ENCODE data around the gene C16orf78.

C16orf78 gene

GRCh38 chr16:49400611-49401010 is 27.0 kb downstream of the C16orf78 start:
- Histone ChIP-seq H3K36me3 (ENCODE audit: insufficient read depth, low read length) (no peaks in the 10 kb centered on the region), H3K27me3 (ENCODE audit: control insufficient read depth, insufficient read depth, low read length) (no peaks in the 10 kb centered on the region), H3K9ac (ENCODE audit: low read depth, low read length) (no peak overlapping the region), H3K9me3 (replicated peaks; ENCODE audit: low read length) (no peaks in the 10 kb centered on the region), H3K4me2 (ENCODE audit: low read length) (no peak overlapping the region), H3K4me1 (ENCODE audit: control insufficient read depth, insufficient read depth, low read length) (no peaks in the 10 kb centered on the region), H3K4me3 (ENCODE audit: low read length) (no peak overlapping the region)

GRCh38 chr16:49405123-49405522 is 31.5 kb downstream of the C16orf78 start:
- Histone ChIP-seq H3K9me3 (replicated peaks; ENCODE audit: low read length) (no peaks in the 10 kb centered on the region), H3K9ac (ENCODE audit: low read depth, low read length) (no peak overlapping the region), H3K27me3 (ENCODE audit: control insufficient read depth, insufficient read depth, low read length) (no peaks in the 10 kb centered on the region), H3K4me2 (ENCODE audit: low read length) (no peak overlapping the region), H3K36me3 (ENCODE audit: insufficient read depth, low read length) (no peaks in the 10 kb centered on the region), H3K4me1 (ENCODE audit: control insufficient read depth, insufficient read depth, low read length) (no peaks in the 10 kb centered on the region), H3K4me3 (ENCODE audit: low read length) (no peak overlapping the region)

DNA sequence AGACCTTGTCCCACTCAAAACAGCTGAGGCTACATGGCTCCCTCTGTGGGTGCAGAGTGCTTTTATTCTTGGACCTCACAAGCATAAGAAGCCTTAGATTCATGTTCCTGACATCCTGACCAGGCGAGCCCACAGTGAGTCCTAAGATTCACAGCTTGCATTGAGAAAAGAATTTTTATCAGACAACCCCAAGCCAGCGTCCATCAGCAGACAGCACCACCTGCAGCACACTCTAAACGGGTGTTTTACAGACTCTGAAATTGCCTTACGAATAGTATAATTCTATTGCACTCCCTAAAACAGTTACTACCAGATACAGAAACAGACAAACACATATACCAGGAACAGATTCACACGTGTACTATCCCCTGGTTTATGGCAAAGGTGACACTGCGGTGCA is 31.9 kb downstream of the C16orf78 start:
- no peaks in the 10 kb centered on the region for H3K27me3 ChIP-seq (ENCODE audit: control insufficient read depth, insufficient read depth, low read length)
- no peaks in the 10 kb centered on the region for H3K9me3 ChIP-seq (replicated peaks; ENCODE audit: low read length)
- no peak overlapping the region for H3K4me3 ChIP-seq (ENCODE audit: low read length)
- H3K4me1 ChIP-seq (ENCODE audit: control insufficient read depth, insufficient read depth, low read length), result no peaks in the 10 kb centered on the region
- H3K9ac ChIP-seq (ENCODE audit: low read depth, low read length), result no peak overlapping the region
- H3K36me3 ChIP-seq (ENCODE audit: insufficient read depth, low read length), result no peaks in the 10 kb centered on the region
- H3K4me2 ChIP-seq (ENCODE audit: low read length), result no peak overlapping the region

GRCh38 chr16:49407873-49408550 is 34.4 kb downstream of the C16orf78 start:
- H3K36me3 ChIP-seq (ENCODE audit: insufficient read depth, low read length), result no peaks in the 10 kb centered on the region
- H3K4me2 ChIP-seq (ENCODE audit: low read length), result peak overlapping the region; percentile 21
- H3K4me3 ChIP-seq (ENCODE audit: low read length), result no peak overlapping the region
- H3K9me3 ChIP-seq (replicated peaks; ENCODE audit: low read length), result no peaks in the 10 kb centered on the region
- H3K9ac ChIP-seq (ENCODE audit: low read depth, low read length), result no peak overlapping the region
- H3K27me3 ChIP-seq (ENCODE audit: control insufficient read depth, insufficient read depth, low read length), result no peaks in the 10 kb centered on the region
- no peaks in the 10 kb centered on the region for H3K4me1 ChIP-seq (ENCODE audit: control insufficient read depth, insufficient read depth, low read length)

- Histone ChIP-seq H3K4me2 (ENCODE audit: low read length) (no peak overlapping the region), H3K36me3 (ENCODE audit: insufficient read depth, low read length) (no peaks in the 10 kb centered on the region), H3K9me3 (replicated peaks; ENCODE audit: low read length) (no peaks in the 10 kb centered on the region), H3K27me3 (ENCODE audit: control insufficient read depth, insufficient read depth, low read length) (no peaks in the 10 kb centered on the region), H3K9ac (ENCODE audit: low read depth, low read length) (no peak overlapping the region), H3K4me1 (ENCODE audit: control insufficient read depth, insufficient read depth, low read length) (no peaks in the 10 kb centered on the region), H3K4me3 (ENCODE audit: low read length) (no peak overlapping the region)
Measured at GRCh38 chr16:49409121-49409520, 35.5 kb downstream of the C16orf78 start.

GRCh38 chr16:49410226-49410625 is 36.6 kb downstream of the C16orf78 start:
- no peak overlapping the region for H3K9ac ChIP-seq (ENCODE audit: low read depth, low read length)
- no peaks in the 10 kb centered on the region for H3K36me3 ChIP-seq (ENCODE audit: insufficient read depth, low read length)
- H3K4me1 ChIP-seq (ENCODE audit: control insufficient read depth, insufficient read depth, low read length), result no peaks in the 10 kb centered on the region
- H3K9me3 ChIP-seq (replicated peaks; ENCODE audit: low read length), result no peaks in the 10 kb centered on the region
- no peak overlapping the region for H3K4me3 ChIP-seq (ENCODE audit: low read length)
- H3K4me2 ChIP-seq (ENCODE audit: low read length), result no peak overlapping the region
- H3K27me3 ChIP-seq (ENCODE audit: control insufficient read depth, insufficient read depth, low read length), result no peaks in the 10 kb centered on the region

DNA sequence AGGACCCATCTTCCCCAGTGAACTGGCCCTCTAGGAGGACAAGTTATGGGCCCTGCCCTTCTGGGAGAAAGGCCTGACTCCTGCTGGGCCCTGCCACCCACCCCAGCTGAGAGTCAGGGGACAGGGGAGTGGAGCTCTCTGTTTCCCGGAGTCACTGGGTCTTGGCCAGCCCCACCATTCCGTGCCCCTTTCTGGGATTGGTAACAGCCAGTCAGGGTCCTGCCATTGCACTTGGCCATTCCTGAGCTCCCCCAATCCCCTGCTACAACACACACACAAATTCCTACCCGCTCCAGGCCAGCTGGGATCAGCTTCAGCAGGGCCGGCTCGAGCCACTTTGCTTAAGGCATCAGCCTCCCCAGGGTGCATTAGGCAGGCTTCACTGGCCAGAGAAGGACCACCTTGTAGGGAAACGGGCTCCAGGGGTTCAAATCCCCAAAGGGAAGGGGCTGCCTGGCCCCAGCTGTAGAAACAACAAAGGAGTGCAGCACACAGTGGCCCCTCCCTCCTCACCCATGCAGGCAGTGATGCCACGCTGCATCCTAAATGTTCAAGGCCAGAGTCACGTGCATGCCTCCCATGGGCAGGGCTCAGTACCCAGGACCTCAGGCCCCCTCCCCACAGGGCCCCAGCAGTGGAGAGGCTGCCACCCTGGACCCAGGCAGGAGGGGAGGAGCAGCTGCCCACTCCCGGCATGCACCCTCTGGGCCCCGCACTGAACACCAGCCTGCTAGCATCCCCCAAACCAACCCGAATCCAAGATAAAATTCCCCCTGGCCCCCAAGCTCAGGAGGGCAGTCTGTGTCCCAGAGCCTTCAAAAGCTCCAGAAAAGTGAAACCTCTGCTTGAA is 37.7 kb downstream of the C16orf78 start:
- Histone ChIP-seq H3K4me2 (ENCODE audit: low read length) (no peak overlapping the region), H3K4me3 (ENCODE audit: low read length) (no peak overlapping the region), H3K27me3 (ENCODE audit: control insufficient read depth, insufficient read depth, low read length) (no peaks in the 10 kb centered on the region), H3K9me3 (replicated peaks; ENCODE audit: low read length) (no peaks in the 10 kb centered on the region), H3K4me1 (ENCODE audit: control insufficient read depth, insufficient read depth, low read length) (no peaks in the 10 kb centered on the region), H3K36me3 (ENCODE audit: insufficient read depth, low read length) (no peaks in the 10 kb centered on the region), H3K9ac (ENCODE audit: low read depth, low read length) (no peak overlapping the region)

GRCh38 chr16:49414671-49415070 is 41.1 kb downstream of the C16orf78 start:
- Histone ChIP-seq H3K4me2 (ENCODE audit: low read length) (no peak overlapping the region), H3K36me3 (ENCODE audit: insufficient read depth, low read length) (no peaks in the 10 kb centered on the region), H3K9me3 (replicated peaks; ENCODE audit: low read length) (no peaks in the 10 kb centered on the region), H3K9ac (ENCODE audit: low read depth, low read length) (no peak overlapping the region), H3K27me3 (ENCODE audit: control insufficient read depth, insufficient read depth, low read length) (no peaks in the 10 kb centered on the region), H3K4me1 (ENCODE audit: control insufficient read depth, insufficient read depth, low read length) (no peaks in the 10 kb centered on the region), H3K4me3 (ENCODE audit: low read length) (no peak overlapping the region)

DNA sequence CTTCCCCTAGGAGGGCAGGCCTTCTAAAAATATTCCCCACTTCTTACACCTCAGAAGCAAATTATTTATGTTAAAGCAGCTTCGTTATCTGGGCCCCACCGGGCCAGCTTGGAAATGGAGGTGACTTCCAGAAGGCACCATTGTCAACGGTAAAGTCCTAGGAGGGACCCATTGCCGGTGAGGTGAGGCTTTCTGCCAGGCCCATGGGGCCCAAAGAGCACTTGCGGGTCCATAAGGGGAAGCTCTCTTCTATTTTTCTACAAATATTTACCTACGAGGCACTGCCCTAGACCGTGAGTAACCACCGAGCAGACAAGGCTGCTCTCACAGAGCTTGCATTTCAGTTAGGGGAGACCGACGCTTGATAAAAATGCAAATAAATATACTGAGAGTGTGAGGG is 41.5 kb downstream of the C16orf78 start:
- Histone ChIP-seq H3K27me3 (ENCODE audit: control insufficient read depth, insufficient read depth, low read length) (no peaks in the 10 kb centered on the region), H3K4me2 (ENCODE audit: low read length) (no peak overlapping the region), H3K4me1 (ENCODE audit: control insufficient read depth, insufficient read depth, low read length) (no peaks in the 10 kb centered on the region), H3K9me3 (replicated peaks; ENCODE audit: low read length) (no peaks in the 10 kb centered on the region), H3K4me3 (ENCODE audit: low read length) (no peak overlapping the region), H3K36me3 (ENCODE audit: insufficient read depth, low read length) (no peaks in the 10 kb centered on the region), H3K9ac (ENCODE audit: low read depth, low read length) (no peak overlapping the region)

GRCh38 chr16:49416001-49416675 is 42.5 kb downstream of the C16orf78 start:
- Histone ChIP-seq H3K9me3 (replicated peaks; ENCODE audit: low read length) (no peaks in the 10 kb centered on the region), H3K36me3 (ENCODE audit: insufficient read depth, low read length) (no peaks in the 10 kb centered on the region), H3K9ac (ENCODE audit: low read depth, low read length) (no peak overlapping the region), H3K4me1 (ENCODE audit: control insufficient read depth, insufficient read depth, low read length) (no peaks in the 10 kb centered on the region), H3K4me3 (ENCODE audit: low read length) (no peak overlapping the region), H3K4me2 (ENCODE audit: low read length) (no peak overlapping the region), H3K27me3 (ENCODE audit: control insufficient read depth, insufficient read depth, low read length) (no peaks in the 10 kb centered on the region)

- no peaks in the 10 kb centered on the region for H3K4me1 ChIP-seq (ENCODE audit: control insufficient read depth, insufficient read depth, low read length)
- H3K27me3 ChIP-seq (ENCODE audit: control insufficient read depth, insufficient read depth, low read length), result no peaks in the 10 kb centered on the region
- H3K9ac ChIP-seq (ENCODE audit: low read depth, low read length), result no peak overlapping the region
- no peaks in the 10 kb centered on the region for H3K9me3 ChIP-seq (replicated peaks; ENCODE audit: low read length)
- H3K36me3 ChIP-seq (ENCODE audit: insufficient read depth, low read length), result no peaks in the 10 kb centered on the region
- H3K4me3 ChIP-seq (ENCODE audit: low read length), result no peak overlapping the region
- no peak overlapping the region for H3K4me2 ChIP-seq (ENCODE audit: low read length)
Measured at GRCh38 chr16:49417354-49417753, 43.8 kb downstream of the C16orf78 start.

Measured in skeletal muscle satellite cell (primary cell).